H9 (cell line): ENCODE measurements around the gene TCEAL1. TPM values are rescaled to one million over a fixed set of nuclear protein-coding genes. Genes with fewer than 3 reads are reported as not detected.

ENCODE experiments used
- DNase-seq: peaks from one replicate; pipeline ENCODE4 v3.0.0-alpha.2; 2017
- H2AFZ ChIP-seq: one replicate; pipeline ENCODE4 v1.6.1; 2013; ENCODE audit warnings: mild to moderate bottlenecking, low read length, control low read depth, moderate library complexity
- H2AK5ac ChIP-seq: 2 replicates; pipeline ENCODE4 v1.6.1; 2013; ENCODE audit warnings: low read length, control low read depth, mixed read lengths; ENCODE audit not compliant: insufficient read length
- H2BK120ac ChIP-seq: one replicate; pipeline ENCODE4 v1.6.1; 2013; ENCODE audit warnings: low read depth, mild to moderate bottlenecking, low read length, control low read depth, inconsistent platforms; ENCODE audit not compliant: poor library complexity, severe bottlenecking
- H2BK12ac ChIP-seq: 2 replicates; pipeline ENCODE4 v1.6.1; 2013; ENCODE audit warnings: low read length, control low read depth, mixed read lengths, low read depth; ENCODE audit not compliant: insufficient read length
- H2BK15ac ChIP-seq: 2 replicates; pipeline ENCODE4 v1.6.1; 2013; ENCODE audit warnings: low read depth, low read length, control low read depth
- H2BK20ac ChIP-seq: one replicate; pipeline ENCODE4 v1.6.1; 2013; ENCODE audit warnings: low read depth, mild to moderate bottlenecking, low read length, control low read depth, inconsistent platforms; ENCODE audit not compliant: poor library complexity, severe bottlenecking
- H2BK5ac ChIP-seq: 2 replicates; pipeline ENCODE4 v1.6.1; 2013; ENCODE audit warnings: low read length, control low read depth, mixed read lengths; ENCODE audit not compliant: insufficient read length
- H3K14ac ChIP-seq: 2 replicates; pipeline ENCODE4 v1.6.1; 2013; ENCODE audit warnings: low read length, control low read depth; ENCODE audit not compliant: insufficient read depth
- H3K18ac ChIP-seq: 2 replicates; pipeline ENCODE4 v1.6.1; 2013; ENCODE audit warnings: low read depth, mild to moderate bottlenecking, mixed read lengths, low read length, control low read depth; ENCODE audit not compliant: insufficient read length
- H3K23ac ChIP-seq: 2 replicates; pipeline ENCODE4 v1.6.1; 2013; ENCODE audit warnings: low read length, control low read depth, mixed read lengths, low read depth; ENCODE audit not compliant: insufficient read length
- H3K23me2 ChIP-seq: 2 replicates; pipeline ENCODE4 v1.6.1; 2013; ENCODE audit warnings: low read depth, mild to moderate bottlenecking, mixed read lengths, low read length, control low read depth; ENCODE audit not compliant: insufficient read length, poor library complexity, severe bottlenecking
- H3K27ac ChIP-seq: 2 replicates; pipeline ENCODE4 v1.5.1; 2013; ENCODE audit warnings: low read length, control low read depth, mixed read lengths, low read depth; ENCODE audit not compliant: insufficient read length
- H3K27me3 ChIP-seq: 2 replicates; pipeline ENCODE4 v1.6.1; 2013; ENCODE audit warnings: low read length, control low read depth, inconsistent platforms; ENCODE audit not compliant: insufficient read depth
- H3K4ac ChIP-seq: 2 replicates; pipeline ENCODE4 v1.6.1; 2013; ENCODE audit warnings: low read depth, mild to moderate bottlenecking, control low read depth, inconsistent platforms, low read length, moderate library complexity
- H3K4me1 ChIP-seq: 2 replicates; pipeline ENCODE4 v1.6.1; 2013; ENCODE audit warnings: low read length, control low read depth, inconsistent platforms; ENCODE audit not compliant: insufficient read depth
- H3K4me2 ChIP-seq: 2 replicates; pipeline ENCODE4 v1.6.1; 2013; ENCODE audit warnings: low read length, control low read depth, mixed read lengths; ENCODE audit not compliant: insufficient read length, insufficient read depth
- H3K56ac ChIP-seq: 2 replicates; pipeline ENCODE4 v1.6.1; 2013; ENCODE audit warnings: low read depth, mild to moderate bottlenecking, mixed read lengths, low read length, control low read depth; ENCODE audit not compliant: insufficient read length
- H3K79me1 ChIP-seq: 2 replicates; pipeline ENCODE4 v1.6.1; 2013; ENCODE audit warnings: low read depth, mild to moderate bottlenecking, moderate library complexity, low read length, control low read depth, inconsistent platforms; ENCODE audit not compliant: insufficient read depth, poor library complexity, severe bottlenecking
- H3K79me2 ChIP-seq: 2 replicates; pipeline ENCODE4 v1.6.1; 2013; ENCODE audit warnings: low read length, control low read depth, inconsistent platforms; ENCODE audit not compliant: insufficient read depth
- H3K9ac ChIP-seq: 2 replicates; pipeline ENCODE4 v1.6.1; 2013; ENCODE audit warnings: low read length, control low read depth, mixed read lengths; ENCODE audit not compliant: insufficient read length; ENCODE audit errors: extremely low read depth
- H3K9me3 ChIP-seq: one replicate; pipeline ENCODE4 v1.6.1; 2013; ENCODE audit warnings: low read depth, low read length, inconsistent platforms; ENCODE audit not compliant: control insufficient read depth
- H3T11ph ChIP-seq: one replicate; pipeline ENCODE4 v1.6.1; 2013; ENCODE audit warnings: mild to moderate bottlenecking, low read length, control low read depth, inconsistent platforms
- H4K20me1 ChIP-seq: one replicate; pipeline ENCODE4 v1.6.1; 2013; ENCODE audit not compliant: control insufficient read depth, insufficient read length, insufficient read depth
- H4K5ac ChIP-seq: 2 replicates; pipeline ENCODE4 v1.6.1; 2013; ENCODE audit warnings: low read depth, mild to moderate bottlenecking, mixed read lengths, low read length, control low read depth; ENCODE audit not compliant: insufficient read length
- H4K8ac ChIP-seq: replicated peaks from 2 replicates; pipeline ENCODE4 v1.6.1; 2013; ENCODE audit warnings: low read length, control low read depth, mixed read lengths, low read depth; ENCODE audit not compliant: insufficient read length
- H4K91ac ChIP-seq: 2 replicates; pipeline ENCODE4 v1.6.1; 2013; ENCODE audit warnings: low read depth, mild to moderate bottlenecking, moderate library complexity, mixed read lengths, low read length, control low read depth; ENCODE audit not compliant: insufficient read length
- H3K27ac Mint-ChIP-seq, 3 experiments: 2 replicates in 2 of 3; 3 replicates in 1 of 3; pipeline ENCODE4 v1.8.0; 2020 to 2021; ENCODE audit warnings: mixed read lengths in 3 of 3, mild to moderate bottlenecking in 1 of 3, moderate library complexity in 1 of 3
- H3K27me3 Mint-ChIP-seq: 2 replicates; pipeline ENCODE4 v1.8.0; 2021; ENCODE audit warnings: low read depth, mild to moderate bottlenecking, moderate library complexity, mixed read lengths
- H3K36me3 Mint-ChIP-seq, 3 experiments: 2 replicates in 2 of 3; 3 replicates in 1 of 3; pipeline ENCODE4 v1.8.0; 2020 to 2021; ENCODE audit warnings: low read depth in 3 of 3, mixed read lengths in 3 of 3; ENCODE audit not compliant: insufficient read depth in 1 of 3
- H3K4me1 Mint-ChIP-seq, 2 experiments: 2 replicates each; pipeline ENCODE4 v1.8.0; 2020; ENCODE audit warnings: mixed read lengths in 2 of 2
- H3K4me3 Mint-ChIP-seq, 2 experiments: 2 replicates in 1 of 2; 3 replicates in 1 of 2; pipeline ENCODE4 v1.8.0; 2020 to 2021; ENCODE audit warnings: mild to moderate bottlenecking in 2 of 2, mixed read lengths in 2 of 2, moderate library complexity in 1 of 2
- H3K9me3 Mint-ChIP-seq, 2 experiments: 2 replicates in 1 of 2; 3 replicates in 1 of 2; pipeline ENCODE4 v1.8.0; 2020; ENCODE audit warnings: mild to moderate bottlenecking in 2 of 2, mixed read lengths in 2 of 2, moderate library complexity in 1 of 2
- WGBS: extraction: QIAGEN DNeasy Blood & Tissue Kit; methylation state at CpG from one replicate; pipeline ENCODE4 v1.1.7; 2013; ENCODE audit warnings: missing lambda C conversion rate, low lambda C conversion rate, mixed read lengths; ENCODE audit not compliant: insufficient read length; ENCODE audit errors: extremely low coverage; 5-methylcytosine and 5-hydroxymethylcytosine counted together
- total RNA-seq: library from RNA; stranded (reverse); gene quantifications from 2 replicates; pipeline ENCODE4 v1.2.1, GENCODE V29; 2021
- TF ChIP-seq, protein P1 (sequence below): fragments of 200-600 bp; sonication (generic); conservative IDR thresholded peaks from 3 replicates; pipeline ENCODE4 v1.8.0; 2021; ENCODE audit warnings: antibody characterized with exemption, mild to moderate bottlenecking

Gene TCEAL1
- total RNA-seq, 1 experiment from 2014 or later, result 3.0 TPM

DNA sequence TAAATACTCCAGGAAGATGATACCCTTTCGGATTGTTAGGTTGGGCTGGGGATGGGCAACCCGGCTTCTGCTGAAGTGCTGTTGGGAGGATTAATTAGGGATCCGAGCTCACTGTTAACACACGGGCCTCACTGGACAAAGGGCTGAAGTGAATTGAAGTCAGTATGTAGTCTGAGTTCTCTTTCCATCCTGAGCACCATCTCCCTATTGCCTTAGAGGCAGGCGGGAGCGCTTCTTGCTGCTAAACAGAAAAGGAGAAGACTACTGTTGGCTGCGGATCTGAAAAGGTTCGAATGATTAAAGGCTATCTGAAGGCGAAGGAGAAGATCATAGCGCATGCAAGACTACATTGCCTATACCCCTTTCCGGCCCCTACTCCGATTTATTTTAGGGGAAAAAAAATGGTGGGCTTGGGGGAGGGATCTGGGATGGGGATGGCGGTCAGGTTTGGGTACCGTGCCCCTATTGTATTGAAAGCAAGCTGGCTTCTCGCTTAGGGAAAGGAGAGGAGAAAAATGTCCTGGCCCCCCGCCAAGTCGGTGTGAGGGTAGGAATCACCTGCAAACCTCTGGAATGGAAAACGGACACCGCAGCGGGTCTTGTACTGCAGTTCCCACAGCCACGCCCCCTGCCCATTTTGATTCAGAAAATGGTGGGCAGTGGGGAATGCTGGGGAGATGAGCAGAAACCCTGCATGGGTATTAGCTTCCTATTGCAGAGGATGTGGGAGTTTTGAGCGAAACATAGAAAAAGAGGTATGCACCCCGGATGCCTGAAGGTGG lies 35.4 kb downstream of the TCEAL1 start:
- no peak overlapping the region for H4K8ac ChIP-seq
- no peaks in the 10 kb centered on the region for H3K79me2 ChIP-seq
- H3K18ac ChIP-seq, result peak overlapping the region; percentile 58
- peak; percentile 51 for DNase-seq
- no peak overlapping the region for H2BK12ac ChIP-seq
- H2BK120ac ChIP-seq, result no peak overlapping the region
- peak overlapping the region; percentile 56 for H3K4me2 ChIP-seq
- peak overlapping the region; percentile 64; the same call in 1 of the 2 replicates for H3K14ac ChIP-seq
- Mint-ChIP-seq H3K4me1 (peaks cover 9 to 14% of the 10 kb centered on the region in 2 experiments; a peak in 3 of 4 replicates), H3K36me3 (no peaks in the 10 kb centered on the region), H3K27ac (no peak overlapping the region; a peak in 2 of 7 replicates), H3K27me3 (peaks cover 3% of the 10 kb centered on the region), H3K9me3 (peaks cover 0 to 34% of the 10 kb centered on the region in 2 experiments; a peak in 2 of 5 replicates), H3K4me3 (peak overlapping the region; percentile 38 to 56)
- H4K20me1 ChIP-seq, result no peaks in the 10 kb centered on the region
- H2BK15ac ChIP-seq, result no peak overlapping the region
- H3K56ac ChIP-seq, result no peak overlapping the region
- no peaks in the 10 kb centered on the region for H3K79me1 ChIP-seq
- no peak overlapping the region for H4K5ac ChIP-seq
- H2AK5ac ChIP-seq, result no peak overlapping the region
- no peaks in the 10 kb centered on the region for H3K9me3 ChIP-seq
- no peak overlapping the region for H3K27ac ChIP-seq
- no peaks in the 10 kb centered on the region for H3K27me3 ChIP-seq
- H3T11ph ChIP-seq, result no peak overlapping the region
- H2BK20ac ChIP-seq, result no peak overlapping the region
- no CpG with 5 or more reads among the region's 23 CpGs for WGBS
- H4K91ac ChIP-seq, result no peak overlapping the region
- no peak overlapping the region for H3K4ac ChIP-seq
- TF ChIP-seq, protein P1, sequence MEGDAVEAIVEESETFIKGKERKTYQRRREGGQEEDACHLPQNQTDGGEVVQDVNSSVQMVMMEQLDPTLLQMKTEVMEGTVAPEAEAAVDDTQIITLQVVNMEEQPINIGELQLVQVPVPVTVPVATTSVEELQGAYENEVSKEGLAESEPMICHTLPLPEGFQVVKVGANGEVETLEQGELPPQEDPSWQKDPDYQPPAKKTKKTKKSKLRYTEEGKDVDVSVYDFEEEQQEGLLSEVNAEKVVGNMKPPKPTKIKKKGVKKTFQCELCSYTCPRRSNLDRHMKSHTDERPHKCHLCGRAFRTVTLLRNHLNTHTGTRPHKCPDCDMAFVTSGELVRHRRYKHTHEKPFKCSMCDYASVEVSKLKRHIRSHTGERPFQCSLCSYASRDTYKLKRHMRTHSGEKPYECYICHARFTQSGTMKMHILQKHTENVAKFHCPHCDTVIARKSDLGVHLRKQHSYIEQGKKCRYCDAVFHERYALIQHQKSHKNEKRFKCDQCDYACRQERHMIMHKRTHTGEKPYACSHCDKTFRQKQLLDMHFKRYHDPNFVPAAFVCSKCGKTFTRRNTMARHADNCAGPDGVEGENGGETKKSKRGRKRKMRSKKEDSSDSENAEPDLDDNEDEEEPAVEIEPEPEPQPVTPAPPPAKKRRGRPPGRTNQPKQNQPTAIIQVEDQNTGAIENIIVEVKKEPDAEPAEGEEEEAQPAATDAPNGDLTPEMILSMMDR, result no peak
- H2BK5ac ChIP-seq, result no peak overlapping the region
- peak overlapping the region; percentile 17 for H2AFZ ChIP-seq
- H3K23ac ChIP-seq, result no peak overlapping the region
- no peaks in the 10 kb centered on the region for H3K4me1 ChIP-seq
- H3K23me2 ChIP-seq, result no peaks in the 10 kb centered on the region
- H3K9ac ChIP-seq, result no peak overlapping the region
